HEK293T (cell line): ENCODE data around the gene SH3RF2.

Experiments used
- BHLHE40 ChIP-seq: fragments of 450-650 bp; IDR thresholded peaks from 2 replicates; pipeline ENCODE4 v1.6.1; 2016; ENCODE audit warnings: mild to moderate bottlenecking, moderate library complexity, borderline replicate concordance
- ELF4 ChIP-seq: fragments of 450-650 bp; IDR thresholded peaks from 2 replicates; pipeline ENCODE4 v1.6.1; 2017; ENCODE audit warnings: antibody characterized with exemption
- FOXM1 ChIP-seq: fragments of 450-650 bp; IDR thresholded peaks from 2 replicates; pipeline ENCODE4 v1.6.1; 2017; ENCODE audit warnings: mild to moderate bottlenecking, borderline replicate concordance
- SP1 ChIP-seq: fragments of 450-650 bp; IDR thresholded peaks from 2 replicates; pipeline ENCODE4 v1.6.1; 2017
- TARDBP ChIP-seq: fragments of 450-650 bp; IDR thresholded peaks from 2 replicates; pipeline ENCODE4 v1.6.1; 2016
- ZNF384 ChIP-seq: fragments of 450-650 bp; IDR thresholded peaks from 2 replicates; pipeline ENCODE4 v1.6.1; 2016

DNA sequence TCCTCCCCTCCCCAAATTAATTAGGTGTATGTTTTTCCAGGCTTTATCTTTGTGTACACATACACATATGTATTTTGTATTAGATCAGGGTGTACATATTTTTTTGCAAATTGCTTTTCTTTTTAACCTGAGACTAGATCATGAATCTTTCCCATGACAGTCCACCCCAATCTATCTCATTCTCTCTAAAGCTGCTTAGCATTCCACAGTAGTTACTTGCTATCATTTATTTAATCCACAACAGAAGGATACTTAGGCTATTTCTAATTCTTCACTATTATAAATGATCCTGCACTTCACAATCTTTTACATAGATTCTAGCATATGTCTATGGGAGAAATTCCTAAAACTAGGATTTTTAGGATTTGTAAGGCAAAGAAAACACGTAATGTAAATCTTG, 43.9 kb downstream of the SH3RF2 start:
- TF ChIP-seq ZNF384 (no peak), SP1 (no peak), TARDBP (no peak), FOXM1 (no peak), BHLHE40 (no peak), ELF4 (no peak)
